ENCODE measurements around the gene SMTN. TPM values are rescaled to one million over a fixed set of nuclear protein-coding genes. Genes with fewer than 3 reads are reported as not detected.

SMTN gene
- total and polyA plus RNA-seq, 10 of the 15 experiments (the other 5 are each of a cell fraction or from before 2014, with no cell fraction given) = 0.92 to 21.9 (median 4.8) TPM

- H4K20me1 ChIP-seq (ENCODE audit: control insufficient read depth, insufficient read depth) = no peaks in the 10 kb centered on the region
- H3K4me1 ChIP-seq (ENCODE audit: control insufficient read depth, insufficient read depth, low read length) = peaks cover 3% of the 10 kb centered on the region
- SMC1A ChIA-PET (ENCODE audit: uncharacterized antibody, unreplicated experiment) = no interaction called here
- POLR2A ChIA-PET = no interaction called here
- no peak for TF ChIP-seq ZBTB33 (IDR thresholded peaks at IDR 0.05)
- no peak for TF ChIP-seq MYC (IDR thresholded peaks at IDR 0.05; ENCODE audit: insufficient read depth, insufficient read length, insufficient replicate concordance, low read length, severe bottlenecking)
- TF ChIP-seq NFIC (IDR thresholded peaks at IDR 0.05; ENCODE audit: low read depth, low read length) = no peak
- no peak for TF ChIP-seq BMI1 (IDR thresholded peaks at IDR 0.05; ENCODE audit: borderline replicate concordance)
- TF ChIP-seq TBL1XR1 (IDR thresholded peaks at IDR 0.05; ENCODE audit: low read depth, low read length) = no peak
- TF ChIP-seq ZBED1 (IDR thresholded peaks at IDR 0.05; ENCODE audit: borderline replicate concordance) = no peak
- no peak for TF ChIP-seq HDGF (IDR thresholded peaks at IDR 0.05)
- no peak for TF ChIP-seq BHLHE40 (IDR thresholded peaks at IDR 0.05; ENCODE audit: borderline replicate concordance in 1 of 2, low read depth in 2 of 2, low read length in 1 of 2)
- TF ChIP-seq ESRRA (IDR thresholded peaks at IDR 0.05; ENCODE audit: low read length) = no peak
- no peak for TF ChIP-seq YBX1 (IDR thresholded peaks at IDR 0.05)
- intact Hi-C loops (cut with micrococcal nuclease; ENCODE audit: unreplicated experiment) (no loop called here), in situ Hi-C loops (cut with MboI) (no loop called here)
- ATAC-seq = no peak
- H3K27me3 ChIP-seq (replicated peaks in 1 of 2; ENCODE audit: control insufficient read depth in 2 of 2, insufficient read depth in 2 of 2, low read length in 1 of 2) = no peaks in the 10 kb centered on the region
- no peaks in the 10 kb centered on the region; the same call in 1 of the 2 replicates for H3K79me2 ChIP-seq (ENCODE audit: control insufficient read depth, insufficient read depth, low read length)
- CTCF ChIA-PET = interaction anchor here (1.7 kb wide), 1 partner anchor 223 kb away, joined by 5 read pairs; no protein-coding TSS in a partner anchor
- no peak for DNase-seq (ENCODE audit: low read depth, low spot score)
- no peak overlapping the region for H3K4me2 ChIP-seq (ENCODE audit: control insufficient read depth, insufficient read depth)
- BruUV-seq (replicated peaks) = no TSS peak
- RAD21 ChIA-PET (ENCODE audit: unreplicated experiment) = no interaction called here
- no peak for FAIRE-seq
- no peaks in the 10 kb centered on the region for H3K9me3 ChIP-seq (replicated peaks; ENCODE audit: control insufficient read depth, insufficient read depth, low read length)
- WGBS (ENCODE audit: insufficient coverage, insufficient replicate concordance, low lambda C conversion rate, missing lambda C conversion rate) = 84% methylated on average over 14 of the region's 15 CpGs
- H3K36me3 ChIP-seq (ENCODE audit: control insufficient read depth in 2 of 2, insufficient read depth in 2 of 2, low read length in 1 of 2) = peaks cover 0 to 10% of the 10 kb centered on the region in 2 experiments; a peak in 2 of 4 replicates
- H2AFZ ChIP-seq (ENCODE audit: control insufficient read depth, low read depth, low read length) = no peak overlapping the region
- no peak overlapping the region for H3K9ac ChIP-seq (ENCODE audit: control insufficient read depth, insufficient read depth, low read length)
- no peak overlapping the region for H3K4me3 ChIP-seq
- H3K27ac ChIP-seq (ENCODE audit: control insufficient read depth, insufficient read depth) = no peak overlapping the region
These were observed 9.3 kb downstream of the SMTN start for GRCh38 chr22:31090217-31091085.
